HG03066 (cell line): ENCODE data around the gene ARL8A.
A peak's percentile ranks its signal among the peaks of the same experiment; 100 is the strongest.
"Not testable (repeated sequence)": the region's sequence is repeated elsewhere in the genome, so short reads cannot be mapped to it uniquely, and the experiment has no call there.

Experiments
- ATAC-seq: cut with Tn5 transposase; IDR thresholded peaks from one replicate; pipeline ENCODE4 v1.9.1; 2021; ENCODE audit warnings: low read depth; ENCODE audit not compliant: unreplicated experiment

ARL8A gene

DNA sequence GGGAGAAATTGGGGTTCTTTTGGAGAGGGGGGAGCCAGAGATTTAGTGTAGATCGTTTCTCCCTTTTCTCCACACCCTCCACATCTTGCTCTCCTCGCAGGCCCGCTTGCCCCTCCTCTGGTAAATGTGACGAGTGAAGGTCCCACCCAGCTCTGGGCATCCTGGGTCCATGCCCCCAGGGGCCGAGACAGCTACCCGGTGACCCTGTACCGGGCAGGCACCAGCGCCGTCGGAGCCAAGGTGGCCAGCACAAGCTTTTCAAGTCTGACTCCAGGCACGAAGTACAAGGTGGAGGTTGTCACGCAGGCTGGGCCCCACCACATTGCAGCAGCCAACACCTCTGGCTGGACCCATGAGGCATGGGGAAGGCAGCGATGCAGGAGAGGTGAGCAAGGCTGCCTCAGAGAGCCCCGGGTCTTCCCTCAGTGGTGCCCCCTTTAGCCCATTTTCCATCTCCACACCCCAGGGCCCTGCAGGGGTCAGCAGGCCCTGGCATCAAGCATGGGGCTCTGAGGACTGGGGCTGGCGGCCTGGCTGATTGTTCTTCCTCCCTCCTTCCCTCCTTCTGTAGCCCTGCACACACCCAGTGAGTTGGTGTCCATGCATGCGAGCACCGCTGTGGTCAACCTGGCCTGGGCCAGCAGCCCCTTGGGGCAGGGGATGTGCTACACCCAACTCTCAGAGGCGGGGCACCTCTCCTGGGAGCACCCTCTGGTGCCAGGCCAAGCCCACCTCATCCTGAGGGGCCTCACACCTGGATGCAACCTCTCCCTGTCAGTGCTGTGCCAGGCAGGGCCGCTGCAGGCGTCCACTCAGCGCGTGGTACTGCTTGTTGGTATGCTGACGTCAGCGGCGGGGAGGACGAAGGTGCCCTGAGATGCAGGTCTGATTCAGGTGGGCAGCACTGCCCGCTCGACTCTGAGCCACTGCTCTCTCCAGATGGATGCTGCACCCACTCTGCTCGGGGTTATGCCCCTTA is 32.7 kb upstream of the ARL8A start:
- ATAC-seq = no peak

DNA sequence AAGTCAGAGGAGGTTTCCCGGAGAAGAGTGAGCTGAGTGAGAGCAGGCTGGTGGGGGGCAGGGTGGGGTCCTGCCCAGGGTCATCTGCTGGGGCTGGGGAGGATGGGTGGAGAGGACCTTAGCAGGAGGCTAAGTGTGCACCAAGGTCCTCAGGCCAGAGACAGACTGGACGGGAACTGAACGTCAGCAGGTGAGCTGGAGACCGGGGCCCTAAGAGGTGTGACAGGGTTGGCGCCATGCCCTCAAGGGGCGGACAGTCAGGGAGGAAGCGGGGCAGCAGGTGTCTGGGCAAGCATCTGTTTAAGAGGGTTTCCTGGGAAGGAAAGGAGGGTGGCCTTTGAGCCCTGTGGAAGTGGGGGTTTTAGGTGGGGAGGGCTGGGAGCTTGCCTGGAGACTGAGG is 29.5 kb upstream of the ARL8A start:
- ATAC-seq = no peak

DNA sequence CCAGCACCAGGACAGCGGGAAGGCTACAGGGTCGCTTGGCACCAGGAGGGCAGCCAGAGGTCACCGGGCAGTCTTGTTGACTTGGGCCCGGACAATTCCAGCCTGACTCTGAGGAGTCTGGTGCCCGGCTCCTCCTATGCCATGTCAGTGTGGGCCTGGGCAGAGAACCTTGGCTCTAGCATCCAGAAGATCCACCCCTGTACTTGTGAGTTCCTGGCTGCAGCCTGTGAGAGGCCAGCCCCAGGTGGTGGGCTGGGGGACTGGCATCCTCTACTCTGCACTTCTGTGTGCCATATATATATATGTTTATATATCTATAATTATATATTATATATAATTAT is 27.4 kb upstream of the ARL8A start:
- ATAC-seq = no peak

DNA sequence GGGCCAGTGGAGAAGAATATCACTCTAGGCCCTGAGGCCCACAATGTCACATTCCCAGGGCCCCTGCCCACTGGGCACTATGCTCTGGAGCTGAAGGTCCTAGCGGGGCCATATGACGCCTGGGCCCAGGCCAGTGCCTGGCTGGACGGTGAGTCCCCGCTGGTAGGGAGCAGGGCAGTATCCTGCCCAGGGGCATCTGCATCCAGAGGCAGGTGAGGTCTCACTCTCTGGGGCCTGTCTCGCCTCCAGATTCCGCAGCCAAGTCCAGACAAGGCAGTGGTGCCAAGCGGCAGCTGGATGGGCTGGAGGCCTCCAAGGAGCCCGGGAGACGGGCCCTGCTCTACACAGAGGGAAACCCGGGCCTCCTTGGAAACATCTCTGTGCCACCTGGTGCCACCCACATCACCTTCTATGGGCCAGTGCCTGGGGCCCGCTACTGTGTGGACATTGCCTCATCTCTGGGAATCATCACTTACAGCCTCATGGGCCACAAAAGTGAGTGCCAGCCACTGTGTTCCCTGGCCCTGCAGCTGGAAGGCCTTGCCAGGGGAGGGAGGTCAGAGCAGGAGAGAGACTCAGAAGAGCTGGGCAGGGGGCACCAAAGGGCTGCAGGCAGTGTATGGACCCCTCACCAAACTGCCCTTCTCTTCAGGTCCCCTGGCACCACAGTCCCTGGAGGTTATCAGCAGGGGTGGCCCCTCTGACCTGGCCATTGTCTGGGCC is 26.9 kb upstream of the ARL8A start:
- ATAC-seq = no peak

DNA sequence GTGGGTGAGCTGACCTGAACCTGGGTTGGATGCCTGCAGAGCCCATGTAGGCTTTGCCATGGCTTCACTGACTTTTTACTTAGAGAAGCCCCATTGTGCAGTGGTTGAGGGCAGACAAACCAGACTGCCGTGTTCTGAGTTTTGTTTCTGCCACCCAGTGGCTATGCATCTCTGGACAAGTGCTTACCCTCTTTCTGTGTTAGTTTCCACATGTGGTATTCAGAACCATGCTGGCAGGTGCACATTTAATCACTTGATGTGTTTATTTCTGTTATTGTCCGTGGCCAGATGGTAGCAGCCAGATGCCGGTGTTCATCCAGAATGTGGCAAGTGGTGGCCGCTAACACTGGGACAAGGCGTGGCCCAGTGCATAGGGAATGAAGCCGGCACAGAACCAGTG is 26.2 kb upstream of the ARL8A start:
- ATAC-seq = no peak

DNA sequence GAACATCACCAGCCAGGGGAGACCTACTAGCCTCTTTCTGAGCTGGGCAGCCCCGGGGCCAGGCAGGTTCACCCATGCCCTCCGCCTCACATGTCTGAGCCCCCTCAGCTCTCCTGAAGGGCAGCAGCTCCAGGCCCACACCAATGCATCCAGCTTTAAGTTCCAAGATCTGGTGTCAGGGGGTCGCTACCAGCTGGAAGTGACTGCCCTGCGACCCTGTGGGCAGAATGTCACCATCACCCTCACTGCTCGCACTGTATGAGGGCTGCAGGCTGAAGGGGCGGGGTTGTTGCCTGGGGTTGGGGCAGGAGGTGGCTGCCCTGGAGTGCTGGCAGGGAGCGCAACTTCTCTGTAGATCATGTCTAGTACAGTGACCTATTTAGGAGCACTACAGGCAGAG is 24.3 kb upstream of the ARL8A start:
- ATAC-seq = no peak

DNA sequence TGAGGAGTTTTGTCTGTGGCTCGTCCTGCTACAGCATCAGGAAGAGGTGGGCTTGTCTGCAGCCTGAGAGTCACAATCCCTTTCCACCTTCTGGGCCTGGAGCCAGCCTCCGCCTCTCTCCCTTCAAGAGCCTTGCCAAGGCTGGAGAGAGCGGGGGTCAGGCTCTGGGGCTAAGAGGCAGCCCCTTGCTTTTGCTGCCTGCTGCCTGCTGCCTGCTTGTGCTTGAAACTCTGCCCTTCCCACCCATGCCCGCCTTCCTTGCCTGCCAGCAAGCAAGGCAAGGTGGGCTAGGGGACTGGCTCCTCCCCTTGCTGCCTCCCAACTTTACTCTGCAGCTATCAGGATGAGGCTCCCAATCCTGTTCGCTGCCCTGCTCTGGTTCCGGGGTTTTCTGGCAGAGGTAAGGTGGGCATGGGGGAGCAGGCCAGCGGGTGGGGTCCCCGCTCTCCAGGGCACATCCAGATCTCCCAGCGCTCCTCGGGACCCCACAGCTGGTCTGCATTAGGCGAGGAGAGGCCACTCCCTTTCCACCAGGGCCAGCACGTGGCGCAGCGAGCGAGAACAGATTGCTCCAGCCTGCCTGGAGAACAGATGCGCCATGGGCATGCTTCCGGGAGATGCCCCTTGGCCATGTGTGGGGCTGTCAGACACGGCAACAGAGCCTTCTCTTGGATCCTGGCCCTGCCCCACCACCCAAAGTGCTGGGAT is 23.3 kb upstream of the ARL8A start:
- no peak for ATAC-seq

DNA sequence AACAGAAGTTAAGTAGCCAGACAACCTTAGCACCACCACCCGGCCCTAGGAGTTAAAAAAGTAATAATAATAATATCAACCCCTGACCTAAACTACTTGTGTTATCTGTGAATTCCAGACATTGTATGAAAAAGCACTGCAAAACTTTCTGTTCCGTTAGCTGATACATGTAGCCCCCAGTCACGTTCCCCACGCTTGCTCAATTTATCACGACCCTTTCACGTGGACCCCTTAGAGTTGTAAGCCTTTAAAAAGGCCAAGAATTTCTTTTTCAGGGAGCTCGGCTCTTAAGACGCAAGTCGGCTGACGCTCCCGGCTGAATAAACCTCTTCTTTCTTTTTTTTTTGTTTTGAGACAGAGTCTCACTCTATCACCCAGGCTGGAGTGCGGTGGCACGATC is 22.5 kb upstream of the ARL8A start:
- not testable (repeated sequence) for ATAC-seq

DNA sequence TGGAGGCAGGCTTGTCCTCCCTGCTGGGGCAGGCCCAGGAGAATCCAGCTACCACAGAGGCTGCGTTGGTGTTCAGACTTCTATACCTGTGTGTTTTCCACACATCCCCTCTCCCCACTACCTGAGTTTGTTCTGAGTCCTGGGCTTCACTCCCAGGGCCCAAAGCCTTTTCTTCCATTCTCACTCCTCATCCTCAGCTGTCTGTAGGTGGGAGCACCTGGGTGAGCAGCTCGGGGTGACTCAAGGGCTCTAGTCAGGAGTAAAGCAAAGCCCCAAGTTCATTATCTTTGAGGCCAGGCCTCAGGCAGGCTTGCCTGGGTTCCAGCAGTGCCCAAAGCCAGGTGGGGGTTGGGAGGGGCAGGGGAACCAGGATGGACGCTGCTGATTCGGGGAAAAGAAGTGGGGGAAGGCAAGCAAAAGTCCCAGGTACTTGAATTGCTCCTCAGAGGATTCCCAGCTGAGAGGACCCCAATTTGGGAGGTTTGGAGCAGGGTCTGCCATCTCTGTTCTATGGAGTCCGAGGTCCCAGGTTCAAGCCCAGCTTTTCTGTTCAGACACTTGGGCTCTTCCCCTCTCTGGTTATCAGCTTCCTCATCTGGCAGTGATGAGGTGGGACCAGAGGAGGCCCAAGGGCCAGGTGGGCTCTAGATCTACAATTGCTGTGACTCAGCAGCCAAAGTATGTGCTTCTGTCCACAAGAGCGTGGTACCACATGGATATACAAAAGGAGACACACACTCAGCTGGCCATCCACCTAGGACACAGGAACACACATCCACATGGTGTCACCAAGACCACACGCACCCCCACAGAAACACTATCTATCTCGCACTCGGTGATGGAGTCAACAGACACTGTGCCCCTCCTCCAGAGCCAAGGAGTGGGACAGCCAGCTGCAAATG is 21.7 kb upstream of the ARL8A start:
- ATAC-seq = no peak

DNA sequence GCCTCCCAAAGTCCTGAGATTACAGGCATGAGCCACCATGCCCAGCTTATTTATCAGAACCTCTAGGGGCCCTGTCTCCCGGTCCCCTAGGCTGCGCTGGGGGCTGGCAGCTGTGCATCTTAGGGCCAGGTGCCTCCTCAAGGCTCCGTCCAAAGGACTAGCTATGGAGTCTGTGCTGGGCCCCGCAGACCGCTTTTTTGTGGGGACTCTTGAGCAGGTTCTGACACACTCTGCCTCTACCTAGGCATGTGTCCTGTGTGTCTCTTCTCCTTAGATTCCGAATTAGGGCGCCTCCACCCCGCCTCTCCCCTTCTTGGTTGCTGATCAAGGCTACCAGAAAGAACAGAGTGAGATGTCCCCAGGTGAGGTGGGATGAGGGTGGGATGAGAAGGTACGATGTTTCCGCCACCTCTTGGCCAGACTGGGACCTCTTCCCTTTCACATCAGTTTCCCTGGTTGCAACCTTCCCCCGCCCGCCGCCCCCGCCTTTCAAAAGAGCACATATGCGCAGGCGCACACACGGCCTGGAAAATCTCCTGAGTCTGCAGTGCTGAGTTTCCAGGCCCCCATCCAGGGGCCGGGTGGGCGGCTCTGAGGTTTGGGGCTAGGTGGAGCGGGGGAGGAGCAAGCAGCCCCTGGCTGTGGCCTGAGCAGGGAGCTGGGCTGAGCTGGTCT is 20.9 kb upstream of the ARL8A start:
- no peak for ATAC-seq

DNA sequence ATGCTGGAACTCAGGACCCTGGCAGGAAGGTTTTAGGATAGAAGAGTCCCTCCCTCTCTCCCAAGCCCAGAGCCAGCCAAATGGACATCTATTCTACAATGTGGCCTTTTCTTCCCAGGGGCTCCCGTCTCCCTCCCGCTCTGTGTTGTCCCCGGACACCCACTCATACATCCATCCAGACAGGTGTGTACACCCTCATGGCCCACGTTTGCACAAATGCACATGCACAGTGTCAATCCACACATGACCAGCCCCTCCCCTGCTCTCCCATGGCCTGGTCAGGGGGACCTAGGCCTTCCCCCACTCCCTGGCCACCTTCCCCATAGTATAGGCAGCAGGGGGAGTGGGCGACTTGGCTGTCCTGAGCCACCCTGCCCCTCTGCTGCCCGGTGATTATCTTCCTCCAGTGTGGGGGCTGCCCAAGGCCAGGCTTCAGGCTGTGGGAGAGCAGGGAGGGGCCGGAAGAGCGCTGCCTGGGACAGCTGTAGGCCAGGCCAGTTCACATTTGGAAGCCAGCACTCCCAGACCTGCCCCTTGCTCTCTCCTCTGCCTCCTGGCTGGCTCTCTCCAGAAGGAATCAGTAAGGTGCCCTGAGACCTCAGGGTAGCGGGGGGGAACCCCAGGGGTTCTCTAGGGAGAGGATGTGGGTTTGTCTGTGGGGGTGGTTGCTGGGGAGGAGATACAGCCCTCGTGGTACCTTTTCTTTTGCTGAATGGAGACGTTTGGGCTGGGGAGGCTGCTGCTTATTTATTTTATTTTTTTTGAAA is 19.9 kb upstream of the ARL8A start:
- peak; percentile 50 for ATAC-seq

DNA sequence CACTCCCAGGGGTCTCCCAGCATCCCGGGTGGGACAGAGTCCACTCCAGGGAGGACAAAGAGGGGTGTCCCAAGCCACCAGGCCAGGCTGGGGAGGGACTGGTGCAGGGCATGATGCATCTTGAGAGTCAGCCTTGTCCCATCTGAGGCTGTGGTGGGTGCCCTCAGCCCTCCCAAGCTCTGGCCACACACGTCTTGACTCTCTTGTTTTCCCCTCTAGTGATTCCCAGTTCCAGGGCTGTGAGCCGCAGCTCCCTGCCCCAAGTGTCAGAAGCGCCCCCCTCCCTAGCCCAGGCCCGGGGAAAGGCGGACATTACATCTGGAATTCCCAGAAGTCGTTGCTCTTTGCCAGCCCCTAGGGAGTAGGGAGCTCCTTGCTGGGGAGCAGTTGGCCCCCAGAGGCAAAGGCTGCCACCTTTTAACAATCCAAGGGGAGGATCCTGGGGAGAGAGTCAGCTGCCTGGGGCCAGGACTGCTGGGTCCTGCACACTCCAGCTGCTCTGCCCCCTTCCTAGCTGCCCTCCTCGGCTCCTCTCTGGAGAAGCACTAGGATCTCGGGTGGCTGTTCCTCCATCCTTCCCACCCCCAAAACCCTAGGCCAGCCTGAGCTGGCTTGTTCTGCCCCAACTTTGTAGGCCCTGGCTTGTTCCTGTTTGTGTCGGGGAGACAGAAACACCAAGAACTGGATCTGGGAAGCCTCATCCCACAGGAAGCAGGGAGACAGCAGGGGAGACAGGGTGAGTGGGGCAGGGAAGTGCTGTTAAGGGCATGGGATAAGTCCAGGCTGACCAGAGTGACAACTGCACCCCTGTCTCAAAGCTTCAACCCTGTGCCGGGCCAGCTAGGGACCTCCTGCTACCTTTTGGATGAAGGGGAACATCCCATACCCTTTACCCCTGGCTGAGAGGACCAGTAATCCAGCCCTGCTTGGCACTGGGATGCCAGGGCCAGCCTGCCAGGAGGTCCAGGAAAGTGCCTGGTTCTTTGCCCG is 19.0 kb upstream of the ARL8A start:
- no peak for ATAC-seq

DNA sequence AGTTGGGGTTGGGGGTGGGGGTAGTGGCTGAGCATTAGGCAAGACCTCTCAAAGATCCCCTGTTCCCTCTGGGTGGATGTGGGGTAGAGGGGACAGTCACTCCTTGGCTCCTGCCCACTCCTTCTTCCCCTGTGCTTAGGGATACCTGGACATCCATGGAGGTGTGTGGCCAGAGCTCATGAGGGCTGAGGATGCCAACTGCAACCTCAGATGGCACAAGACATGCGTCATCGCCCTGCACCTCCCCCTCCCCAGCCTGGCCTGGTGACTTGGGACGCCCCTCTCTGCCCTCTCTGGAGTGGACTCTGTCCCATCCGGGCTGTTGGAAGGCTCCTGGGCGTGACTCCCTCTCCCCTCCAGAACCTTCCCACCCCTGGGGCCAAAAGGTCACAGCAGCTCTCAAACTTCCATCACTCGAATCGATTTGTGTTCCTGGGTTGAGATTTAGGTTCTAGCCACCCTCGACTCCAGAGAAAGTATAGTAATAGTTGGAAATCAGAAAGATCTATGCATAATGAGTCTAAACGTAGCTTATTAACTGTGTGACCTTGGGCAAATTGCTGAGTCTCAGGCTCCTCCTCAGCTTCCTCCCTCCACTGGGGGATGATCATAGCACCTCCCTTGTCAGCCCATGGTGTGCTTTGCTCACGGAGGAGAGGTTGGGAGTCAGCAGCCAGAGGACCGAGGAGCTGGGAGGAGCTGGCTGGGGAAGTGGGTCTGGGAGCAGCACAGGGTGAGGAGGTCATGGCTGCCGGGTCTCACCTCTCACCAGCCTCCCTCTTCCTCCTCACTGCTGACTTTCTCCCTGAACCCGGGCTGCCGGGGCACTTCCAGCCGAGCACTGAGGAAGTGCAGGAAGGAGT is 18.1 kb upstream of the ARL8A start:
- ATAC-seq = no peak

DNA sequence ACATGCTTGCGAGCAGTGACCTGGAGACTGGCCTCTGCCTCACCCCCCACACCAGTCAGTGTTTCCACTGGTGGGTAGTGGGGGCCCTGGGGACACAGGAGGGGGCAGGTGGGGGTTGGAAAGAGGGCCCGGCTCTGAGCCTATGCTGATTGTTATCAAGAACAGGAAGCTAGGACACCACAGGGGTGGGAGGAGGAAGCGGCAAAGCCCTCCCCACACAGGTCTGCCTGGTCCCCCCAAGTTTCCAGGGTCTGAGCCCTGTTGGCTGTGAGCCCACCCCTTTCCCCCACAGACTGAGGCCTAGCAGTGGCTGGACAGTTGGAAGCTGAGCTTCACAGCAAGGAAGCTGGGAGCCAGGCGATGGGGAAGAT is 17.5 kb upstream of the ARL8A start:
- ATAC-seq = no peak

DNA sequence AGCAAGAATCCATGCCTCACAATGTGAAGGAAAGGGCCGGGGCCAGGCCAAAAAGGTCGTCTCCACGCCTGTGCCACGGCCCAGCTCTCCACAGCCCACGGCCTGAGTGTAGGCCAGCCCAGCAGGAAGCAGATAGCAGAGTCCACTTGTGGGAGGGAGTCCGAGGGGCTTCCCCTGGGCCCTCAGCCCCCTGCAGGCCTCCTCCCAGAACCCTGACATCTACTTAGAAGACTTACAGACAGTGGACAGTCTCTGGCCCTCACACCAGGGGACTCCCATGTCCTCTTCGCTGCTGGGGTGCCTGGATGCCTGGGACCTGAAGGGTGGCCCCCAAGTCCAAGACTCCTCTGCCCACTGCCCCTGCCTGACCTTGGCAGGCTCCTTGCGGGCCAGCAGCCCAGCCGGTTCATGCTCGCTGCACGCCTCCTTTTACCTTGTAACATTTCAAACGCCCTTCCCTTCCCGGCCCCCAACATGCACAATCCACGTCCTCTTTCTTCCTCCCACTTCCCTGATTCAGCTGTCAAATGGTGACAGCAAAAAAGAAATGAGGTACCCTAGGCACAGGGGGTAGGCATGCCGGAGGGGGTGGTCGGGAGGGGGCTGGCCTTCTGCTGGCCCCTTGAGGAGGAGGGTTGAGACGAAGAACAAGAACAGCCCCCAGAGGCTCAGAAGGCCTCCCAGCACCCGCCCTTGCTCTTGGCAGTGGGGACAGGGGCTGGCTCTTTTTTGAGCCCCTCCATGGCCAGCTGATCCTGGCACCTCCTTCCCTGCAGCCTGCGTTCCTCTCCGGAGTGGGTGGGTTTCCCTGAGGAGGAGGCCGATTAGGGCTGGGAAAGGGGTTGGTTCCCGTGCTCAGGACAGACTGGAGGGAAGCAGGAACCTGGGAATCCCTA is 16.9 kb upstream of the ARL8A start:
- no peak for ATAC-seq

DNA sequence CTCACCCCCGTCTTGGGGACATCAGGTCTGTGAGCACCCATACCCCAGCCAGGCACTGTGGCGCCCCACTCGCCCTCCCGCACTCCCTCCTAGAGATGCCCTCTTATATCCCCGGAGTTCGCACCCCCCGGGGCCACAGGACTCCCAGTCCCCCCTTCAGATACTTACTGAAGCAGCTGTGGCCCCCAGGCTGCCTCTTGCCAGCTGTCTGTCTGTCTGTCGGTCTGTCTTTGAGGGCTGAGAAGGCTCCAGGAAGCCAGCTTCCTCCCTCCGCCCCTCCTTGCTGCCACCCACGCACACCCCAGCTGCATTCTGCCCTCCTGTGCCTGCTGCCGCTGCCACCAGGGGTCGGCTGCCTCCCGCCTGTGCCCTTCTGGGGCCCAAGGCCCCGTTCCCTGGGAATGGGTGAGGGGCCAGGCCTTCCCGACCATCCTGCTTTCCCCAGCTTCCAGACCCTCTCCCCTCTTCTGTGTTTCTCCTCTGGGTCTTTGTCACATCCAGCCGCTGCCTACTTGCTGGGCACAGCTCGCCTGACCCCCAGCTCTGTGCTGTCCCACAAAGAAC is 15.9 kb upstream of the ARL8A start, which contains the start of gene PTPN7:
PTPN7 (minus strand) TSS at position 226 of the 564 bp plus-strand sequence. CDS start 1,200 bp downstream, outside the sequence.
- ATAC-seq = peak; percentile 37
